GM12874 (cell line): ENCODE measurements around the gene ESF1.

Source experiments
- CTCF ChIP-seq: IDR thresholded peaks from 2 replicates; pipeline ENCODE4 v1.5.1; 2011; ENCODE audit warnings: low read depth, mild to moderate bottlenecking, control low read depth, low read length, moderate library complexity; ENCODE audit not compliant: insufficient read depth

Gene ESF1

GRCh38 chr20:13784893-13785715 is at the start of gene ESF1, which contains the start of gene NDUFAF5:
ESF1 (minus strand) TSS chr20:13784919; CDS start chr20:13783140, 1,779 bp downstream.
NDUFAF5 (plus strand) TSS chr20:13785028; CDS start chr20:13785069, 41 bp downstream.
- no peak for TF ChIP-seq CTCF

- TF ChIP-seq CTCF, result no peak
Observed at GRCh38 chr20:13831476-13831875, 46.8 kb upstream of the ESF1 start.

- TF ChIP-seq CTCF, result no peak
Observed at GRCh38 chr20:13825465-13825864, 40.7 kb upstream of the ESF1 start.

- TF ChIP-seq CTCF, result no peak
Observed at GRCh38 chr20:13824459-13824858, 39.7 kb upstream of the ESF1 start.

- no peak for TF ChIP-seq CTCF
Observed at GRCh38 chr20:13822459-13822858, 37.7 kb upstream of the ESF1 start.

- no peak for TF ChIP-seq CTCF
Observed at GRCh38 chr20:13821876-13822275, 37.2 kb upstream of the ESF1 start.

- peak; percentile 37; the same call in 1 of the 2 replicates for TF ChIP-seq CTCF
Observed at GRCh38 chr20:13819885-13820645, 35.3 kb upstream of the ESF1 start.
